GM23248 (cell line): ENCODE data around the gene COG1.

Source experiments
- EZH2 ChIP-seq: fragments of 200-600 bp; sonication (generic); IDR thresholded peaks from 2 replicates; pipeline ENCODE4 v1.6.1; 2018; ENCODE audit warnings: antibody characterized with exemption, mild to moderate bottlenecking; ENCODE audit not compliant: insufficient read depth, poor library complexity, severe bottlenecking
- EZH2phosphoT487 ChIP-seq: fragments of 200-600 bp; sonication (generic); IDR thresholded peaks from 2 replicates; pipeline ENCODE4 v1.6.1; 2018; ENCODE audit warnings: antibody characterized with exemption, moderate library complexity, mild to moderate bottlenecking, low read depth; ENCODE audit not compliant: insufficient read depth

- TF ChIP-seq EZH2phosphoT487 (no peak), EZH2 (no peak)
Observed at GRCh38 chr17:73255671-73256181, 62.9 kb downstream of the COG1 start.
